22Rv1 (cell line): ENCODE results near the gene IL3.

Experiments used
- H3K27ac ChIP-seq: fragments of 450-650 bp; 2 replicates; pipeline ENCODE4 v1.5.1; 2017
- CTCF ChIP-seq: fragments of 450-650 bp; IDR thresholded peaks from 2 replicates; pipeline ENCODE4 v1.5.1; 2017; ENCODE audit warnings: mild to moderate bottlenecking
- ZFX ChIP-seq: fragments of 450-650 bp; IDR thresholded peaks from 2 replicates; pipeline ENCODE4 v1.6.1; 2017; ENCODE audit warnings: antibody characterized with exemption, borderline replicate concordance

Gene IL3

GRCh38 chr5:132058646-132059042 lies 1.8 kb upstream of the IL3 start:
- TF ChIP-seq ZFX (no peak), CTCF (no peak)

GRCh38 chr5:132059043-132059695 lies 1.3 kb upstream of the IL3 start:
- no peak for TF ChIP-seq ZFX
- no peak for TF ChIP-seq CTCF
- H3K27ac ChIP-seq = no peak overlapping the region

More at GRCh38 chr5:132058646-132059042, 1.8 kb upstream of the IL3 start:
- no peak overlapping the region for H3K27ac ChIP-seq

- H3K27ac ChIP-seq = no peak overlapping the region
- TF ChIP-seq ZFX (no peak), CTCF (no peak)
These were observed 557 bp upstream of the IL3 start for GRCh38 chr5:132059696-132060500.

GRCh38 chr5:132063090-132063911 lies 2.8 kb downstream of the IL3 start:
- H3K27ac ChIP-seq = no peak overlapping the region
- TF ChIP-seq ZFX = no peak
- TF ChIP-seq CTCF = peak; percentile 93

GRCh38 chr5:132064140-132064539 lies 3.7 kb downstream of the IL3 start:
- TF ChIP-seq CTCF = no peak
- no peak for TF ChIP-seq ZFX
- no peak overlapping the region for H3K27ac ChIP-seq

GRCh38 chr5:132064738-132065331 lies 4.4 kb downstream of the IL3 start:
- H3K27ac ChIP-seq = no peak overlapping the region
- TF ChIP-seq ZFX = no peak
- peak; percentile 95 for TF ChIP-seq CTCF
